Neuronal stem cell (in vitro differentiated cells): ENCODE measurements around the gene GMCL1.

Source experiments
- DNase-seq: peaks from one replicate; pipeline ENCODE4 v3.0.0-alpha.2; 2013; ENCODE audit warnings: low spot score
- H2AFZ ChIP-seq: one replicate; pipeline ENCODE4 v1.6.1; 2013; ENCODE audit warnings: mild to moderate bottlenecking, low read length, inconsistent platforms
- H2AK5ac ChIP-seq: 2 replicates; pipeline ENCODE4 v1.6.1; 2013; ENCODE audit warnings: low read depth, mild to moderate bottlenecking, inconsistent platforms, low read length, moderate library complexity, mixed read lengths
- H2BK120ac ChIP-seq: 2 replicates; pipeline ENCODE4 v1.6.1; 2013; ENCODE audit warnings: low read depth, mild to moderate bottlenecking, inconsistent platforms, low read length, moderate library complexity, mixed read lengths
- H2BK12ac ChIP-seq: one replicate; pipeline ENCODE4 v1.6.1; 2013; ENCODE audit warnings: low read length, inconsistent platforms
- H2BK15ac ChIP-seq: 2 replicates; pipeline ENCODE4 v1.6.1; 2013; ENCODE audit warnings: mild to moderate bottlenecking, low read length, inconsistent platforms, mixed read lengths
- H2BK5ac ChIP-seq: one replicate; pipeline ENCODE4 v1.6.1; 2013; ENCODE audit warnings: inconsistent platforms, mild to moderate bottlenecking, low read length, moderate library complexity
- H3K14ac ChIP-seq: one replicate; pipeline ENCODE4 v1.6.1; 2013; ENCODE audit warnings: low read length, inconsistent platforms
- H3K18ac ChIP-seq: 2 replicates; pipeline ENCODE4 v1.6.1; 2013; ENCODE audit warnings: low read length, inconsistent platforms
- H3K23ac ChIP-seq: 2 replicates; pipeline ENCODE4 v1.6.1; 2013; ENCODE audit warnings: low read depth, mild to moderate bottlenecking, mixed read lengths, low read length, inconsistent platforms; ENCODE audit not compliant: poor library complexity
- H3K27ac ChIP-seq: replicated peaks from 3 replicates; pipeline ENCODE4 v1.5.1; 2013; ENCODE audit warnings: low read length, inconsistent platforms
- H3K27me3 ChIP-seq, 3 experiments: 2 replicates each; pipeline ENCODE4 v1.6.1; 2013; ENCODE audit warnings: low read length in 3 of 3, mild to moderate bottlenecking in 2 of 3, inconsistent platforms in 1 of 3, low read depth in 1 of 3, mixed read lengths in 1 of 3, moderate library complexity in 1 of 3; ENCODE audit not compliant: control insufficient read depth in 3 of 3, insufficient read depth in 3 of 3
- H3K36me3 ChIP-seq, 2 donors: replicated peaks in 1 of 2; 2 replicates each; pipeline ENCODE4 v1.6.1; 2013; ENCODE audit warnings: low read length in 2 of 2; ENCODE audit not compliant: control insufficient read depth in 2 of 2, insufficient read depth in 2 of 2
- H3K4ac ChIP-seq: 2 replicates; pipeline ENCODE4 v1.6.1; 2013; ENCODE audit warnings: inconsistent platforms, mild to moderate bottlenecking, low read length, moderate library complexity
- H3K4me1 ChIP-seq, 2 donors: 1 replicate in 1 of 2; 2 replicates in 1 of 2; pipeline ENCODE4 v1.6.1; 2013; ENCODE audit warnings: low read length in 2 of 2, low read depth in 1 of 2; ENCODE audit not compliant: control insufficient read depth in 2 of 2, insufficient read depth in 1 of 2
- H3K4me2 ChIP-seq: one replicate; pipeline ENCODE4 v1.6.1; 2013; ENCODE audit warnings: mild to moderate bottlenecking, low read length, inconsistent platforms; ENCODE audit not compliant: insufficient read depth, poor library complexity, severe bottlenecking
- H3K4me3 ChIP-seq, 2 donors: 2 replicates each; pipeline ENCODE4 v1.5.1; 2013; ENCODE audit warnings: low read length in 2 of 2, mild to moderate bottlenecking in 2 of 2, inconsistent platforms in 1 of 2, moderate library complexity in 1 of 2
- H3K79me1 ChIP-seq: one replicate; pipeline ENCODE4 v1.6.1; 2013; ENCODE audit warnings: low read depth, mild to moderate bottlenecking, inconsistent platforms, low read length, moderate library complexity
- H3K9ac ChIP-seq: one replicate; pipeline ENCODE4 v1.6.1; 2013; ENCODE audit warnings: mild to moderate bottlenecking, low read depth, low read length, inconsistent platforms; ENCODE audit not compliant: poor library complexity
- H3K9me3 ChIP-seq, 2 donors: replicated peaks in 1 of 2; 2 replicates each; pipeline versions ENCODE3 to v1.6.1; 2013; ENCODE audit warnings: low read length in 2 of 2, mild to moderate bottlenecking in 2 of 2, inconsistent platforms in 1 of 2, low read depth in 1 of 2, mixed read lengths in 1 of 2, moderate library complexity in 1 of 2; ENCODE audit not compliant: control insufficient read depth in 2 of 2, insufficient read depth in 1 of 2
- H4K8ac ChIP-seq: one replicate; pipeline ENCODE4 v1.6.1; 2013; ENCODE audit warnings: low read depth, mild to moderate bottlenecking, inconsistent platforms, low read length, moderate library complexity
- H4K91ac ChIP-seq: one replicate; pipeline ENCODE4 v1.6.1; 2013; ENCODE audit warnings: low read length, low read depth, mild to moderate bottlenecking, inconsistent platforms; ENCODE audit not compliant: poor library complexity
- WGBS, 2 donors: extraction: QIAGEN DNeasy Blood & Tissue Kit; methylation state at CpG; one replicate each; pipeline ENCODE4 v1.1.7; 2013; ENCODE audit warnings: missing lambda C conversion rate in 2 of 2, mixed read lengths in 1 of 2; ENCODE audit not compliant: insufficient read length in 2 of 2, insufficient replicate concordance in 1 of 2; ENCODE audit errors: extremely low coverage in 2 of 2; 5-methylcytosine and 5-hydroxymethylcytosine counted together

The GMCL1 gene

DNA sequence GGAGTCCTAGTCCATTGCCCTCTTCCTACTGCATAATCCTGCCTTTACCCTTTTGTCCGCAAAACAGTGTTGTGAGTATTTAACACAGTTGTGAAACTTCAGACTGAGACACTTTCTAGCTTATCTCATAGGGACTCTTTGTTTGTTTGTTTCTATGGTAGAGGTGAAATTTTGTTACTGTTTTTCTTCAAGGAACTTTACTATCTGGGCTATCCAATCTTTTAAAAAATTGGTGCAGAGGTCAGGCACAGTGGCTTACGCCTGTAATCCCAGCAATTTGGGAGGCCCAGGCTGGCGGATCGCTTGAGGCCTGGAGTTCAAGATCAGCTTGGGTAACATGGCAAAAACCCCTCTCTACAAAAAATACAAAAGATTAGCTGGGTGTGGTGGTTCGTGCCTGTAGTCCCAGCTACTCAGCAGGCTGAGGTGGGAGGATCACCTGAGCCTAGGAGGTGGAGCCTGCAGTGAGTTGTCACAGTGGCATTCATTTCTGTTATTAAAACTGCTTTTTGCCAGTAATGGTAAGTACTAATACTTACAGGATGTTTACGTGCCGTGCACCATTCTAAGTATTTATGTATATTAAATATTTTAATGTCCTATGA is 18.8 kb downstream of the GMCL1 start:
- Histone ChIP-seq H3K36me3 (peaks cover 22 to 95% of the 10 kb centered on the region in 2 donors), H2BK120ac (no peak overlapping the region), H2BK5ac (no peak overlapping the region), H2BK15ac (no peak overlapping the region), H3K4me3 (no peak overlapping the region), H3K4me1 (no peaks in the 10 kb centered on the region), H3K27me3 (no peaks in the 10 kb centered on the region), H3K79me1 (no peaks in the 10 kb centered on the region), H3K4ac (no peak overlapping the region), H3K23ac (no peak overlapping the region), H3K9ac (no peak overlapping the region), H3K27ac (no peak overlapping the region), H2AFZ (no peak overlapping the region), H3K4me2 (no peak overlapping the region), H3K18ac (no peak overlapping the region), H4K8ac (no peak overlapping the region), H2BK12ac (no peak overlapping the region), H2AK5ac (no peak overlapping the region), H4K91ac (no peak overlapping the region), H3K9me3 (no peaks in the 10 kb centered on the region), H3K14ac (no peak overlapping the region)
- no CpG with 5 or more reads among the region's 7 CpGs for WGBS, 2 donors
- DNase-seq: no peak

DNA sequence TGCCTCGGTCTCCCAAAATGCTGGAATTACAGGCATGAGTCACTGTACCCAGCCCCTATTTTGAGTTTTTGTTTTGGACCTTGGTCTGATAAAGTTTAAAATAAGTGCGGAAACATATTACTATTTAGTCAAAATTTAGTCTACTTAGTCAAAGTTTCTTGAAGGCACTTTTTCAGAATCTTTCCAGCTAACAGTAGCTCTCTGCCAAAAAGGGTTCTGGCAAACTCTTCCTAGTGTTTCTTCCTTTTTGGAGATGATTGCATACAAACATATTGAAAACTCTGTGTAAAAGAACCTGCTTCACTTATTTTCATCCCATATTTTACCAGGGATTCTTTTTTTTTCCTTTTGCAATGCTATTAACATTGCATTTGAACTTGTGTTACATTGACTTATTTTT is 28.8 kb downstream of the GMCL1 start:
- H4K8ac ChIP-seq: no peak overlapping the region

DNA sequence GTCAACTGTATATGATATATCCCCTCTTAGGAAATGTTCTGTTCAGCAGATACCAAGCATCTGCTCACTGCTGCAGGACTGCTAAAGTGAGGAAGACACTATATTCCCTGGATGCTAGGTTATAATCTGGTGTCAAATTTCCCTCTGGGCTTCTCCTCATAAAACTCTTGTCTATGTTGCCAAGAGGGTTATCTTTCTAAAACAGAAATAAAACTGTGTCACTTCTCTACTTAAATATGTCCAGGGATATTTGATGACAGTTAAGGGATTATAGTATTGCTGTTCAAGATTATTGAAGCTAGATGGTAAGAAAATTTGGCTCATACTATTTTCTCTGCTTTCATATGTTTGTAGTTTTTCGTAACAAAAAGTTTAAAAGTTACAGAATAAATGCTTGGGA is 33.8 kb downstream of the GMCL1 start:
- WGBS, 2 donors: no CpG with 5 or more reads among the region's 1 CpG
- Histone ChIP-seq H2BK5ac (no peak overlapping the region), H2BK12ac (no peak overlapping the region), H2AK5ac (no peak overlapping the region), H3K18ac (no peak overlapping the region), H4K8ac (no peak overlapping the region), H4K91ac (no peak overlapping the region), H3K9me3 (no peaks in the 10 kb centered on the region), H3K4me2 (no peak overlapping the region), H2BK120ac (no peak overlapping the region), H3K9ac (no peak overlapping the region), H3K36me3 (peaks cover 9 to 66% of the 10 kb centered on the region in 2 donors), H3K4me3 (no peak overlapping the region), H2AFZ (no peak overlapping the region), H3K27ac (no peak overlapping the region), H3K23ac (no peak overlapping the region), H2BK15ac (no peak overlapping the region), H3K14ac (no peak overlapping the region), H3K4ac (no peak overlapping the region), H3K27me3 (no peaks in the 10 kb centered on the region), H3K79me1 (no peaks in the 10 kb centered on the region), H3K4me1 (no peaks in the 10 kb centered on the region)
- no peak for DNase-seq

More for the DNA sequence above, 28.8 kb downstream of the GMCL1 start:
- no peak overlapping the region for H3K18ac ChIP-seq
- H3K4me1 ChIP-seq: no peaks in the 10 kb centered on the region
- H3K27ac ChIP-seq: no peak overlapping the region
- H3K4me3 ChIP-seq: no peak overlapping the region
- H3K9me3 ChIP-seq: no peaks in the 10 kb centered on the region
- no peaks in the 10 kb centered on the region for H3K79me1 ChIP-seq
- H3K23ac ChIP-seq: no peak overlapping the region
- H2BK5ac ChIP-seq: no peak overlapping the region
- no CpG with 5 or more reads among the region's 2 CpGs for WGBS, 2 donors
- no peak overlapping the region for H3K4me2 ChIP-seq
- H3K27me3 ChIP-seq: no peaks in the 10 kb centered on the region
- no peak overlapping the region for H3K4ac ChIP-seq
- no peak overlapping the region for H4K91ac ChIP-seq
- H2AFZ ChIP-seq: no peak overlapping the region
- no peak overlapping the region for H2BK12ac ChIP-seq
- no peak overlapping the region for H3K9ac ChIP-seq
- H3K14ac ChIP-seq: no peak overlapping the region
- no peak overlapping the region for H2BK15ac ChIP-seq
- H3K36me3 ChIP-seq: peaks cover 0 to 51% of the 10 kb centered on the region in 2 donors
- no peak overlapping the region for H2BK120ac ChIP-seq
- no peak for DNase-seq
- H2AK5ac ChIP-seq: no peak overlapping the region

DNA sequence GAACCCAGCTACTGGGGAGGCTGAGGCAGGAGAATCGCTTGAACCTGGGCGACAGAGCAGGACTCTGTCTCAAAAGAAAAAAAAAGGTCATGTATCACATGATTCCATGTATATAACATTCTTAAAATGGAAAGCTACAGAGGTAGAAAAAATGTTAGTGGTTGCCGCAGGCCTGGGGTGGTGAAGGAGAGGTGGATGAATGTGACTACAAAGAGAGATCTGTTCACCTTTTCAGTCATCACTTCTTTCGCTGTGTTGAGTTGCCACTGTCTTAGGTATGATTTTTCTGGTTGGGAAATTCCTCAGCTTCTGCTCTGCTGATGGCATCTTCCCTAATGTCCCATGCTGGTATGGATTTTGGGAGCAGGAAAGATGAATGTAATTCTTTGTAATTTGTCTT is 59.0 kb downstream of the GMCL1 start:
- H2BK5ac ChIP-seq: no peak overlapping the region
- H2AFZ ChIP-seq: no peak overlapping the region
- no peak overlapping the region for H3K27ac ChIP-seq
- H2AK5ac ChIP-seq: no peak overlapping the region
- WGBS, 2 donors: no CpG with 5 or more reads among the region's 4 CpGs
- no peak overlapping the region for H4K91ac ChIP-seq
- H2BK120ac ChIP-seq: no peak overlapping the region
- peaks cover 0 to 4% of the 10 kb centered on the region in 2 donors for H3K9me3 ChIP-seq
- H3K27me3 ChIP-seq: no peaks in the 10 kb centered on the region
- no peak overlapping the region for H3K14ac ChIP-seq
- H3K23ac ChIP-seq: no peak overlapping the region
- no peak overlapping the region for H2BK15ac ChIP-seq
- no peaks in the 10 kb centered on the region for H3K79me1 ChIP-seq
- no peak overlapping the region for H3K18ac ChIP-seq
- H3K36me3 ChIP-seq: no peaks in the 10 kb centered on the region
- H3K4ac ChIP-seq: no peak overlapping the region
- H3K4me1 ChIP-seq: no peaks in the 10 kb centered on the region
- no peak overlapping the region for H2BK12ac ChIP-seq
- H3K4me2 ChIP-seq: no peak overlapping the region
- H3K9ac ChIP-seq: no peak overlapping the region
- H3K4me3 ChIP-seq: no peak overlapping the region
- no peak overlapping the region for H4K8ac ChIP-seq
- no peak for DNase-seq
